IPS-NIHi7 (cell line): ENCODE measurements around the gene MSN.
"Not testable (repeated sequence)": the region's sequence is repeated elsewhere in the genome, so short reads cannot be mapped to it uniquely, and the experiment has no call there.

Source experiments
- DNase-seq: peaks from one replicate; pipeline ENCODE4 v3.0.0; 2012; ENCODE audit warnings: mixed read lengths; ENCODE audit errors: extremely low spot score

Gene MSN

DNA sequence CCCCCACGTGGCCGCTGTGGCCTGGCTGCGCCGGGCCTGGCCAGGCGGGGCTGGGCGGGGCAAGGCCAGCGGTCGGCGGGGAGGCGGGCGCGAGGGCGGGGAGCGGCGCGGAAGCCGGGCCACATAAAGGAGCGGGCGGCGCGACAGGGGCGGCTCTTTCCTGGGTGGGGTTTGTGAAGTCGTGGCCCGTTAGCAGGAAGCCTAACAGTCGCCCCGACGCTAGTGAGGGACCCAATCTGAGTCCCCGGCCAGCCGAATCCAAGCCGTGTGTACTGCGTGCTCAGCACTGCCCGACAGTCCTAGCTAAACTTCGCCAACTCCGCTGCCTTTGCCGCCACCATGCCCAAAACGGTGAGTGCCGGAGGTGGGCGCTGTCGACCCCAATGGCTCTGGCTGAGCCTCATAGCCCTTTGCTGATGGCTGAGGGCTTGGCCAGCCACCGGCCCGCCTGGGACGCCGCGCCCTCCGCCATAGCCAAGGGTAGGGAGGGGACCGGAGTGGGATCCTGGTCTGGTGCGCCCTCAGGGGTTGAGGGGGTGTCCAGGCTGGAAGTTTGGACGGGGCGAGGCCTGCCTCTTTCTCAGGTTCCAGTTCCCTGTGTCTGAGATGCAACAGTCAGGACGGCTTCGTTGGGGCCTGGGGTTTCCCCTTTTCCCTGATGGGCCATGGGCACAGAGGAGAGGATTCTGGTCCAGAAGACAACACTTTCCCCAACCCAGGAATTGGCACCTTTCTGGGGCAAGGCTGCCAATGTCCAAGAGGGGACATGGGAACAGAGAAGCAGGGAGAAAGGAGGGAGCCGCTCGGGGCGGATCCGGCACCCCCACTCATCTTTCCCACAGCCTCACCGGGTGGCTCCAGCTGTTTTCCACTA is at the start of gene MSN:
TSS of gene MSN (plus strand) at position 152 of the 874 bp plus-strand sequence. CDS start at position 340, 188 bp downstream.
- peak; percentile 65 for DNase-seq

DNA sequence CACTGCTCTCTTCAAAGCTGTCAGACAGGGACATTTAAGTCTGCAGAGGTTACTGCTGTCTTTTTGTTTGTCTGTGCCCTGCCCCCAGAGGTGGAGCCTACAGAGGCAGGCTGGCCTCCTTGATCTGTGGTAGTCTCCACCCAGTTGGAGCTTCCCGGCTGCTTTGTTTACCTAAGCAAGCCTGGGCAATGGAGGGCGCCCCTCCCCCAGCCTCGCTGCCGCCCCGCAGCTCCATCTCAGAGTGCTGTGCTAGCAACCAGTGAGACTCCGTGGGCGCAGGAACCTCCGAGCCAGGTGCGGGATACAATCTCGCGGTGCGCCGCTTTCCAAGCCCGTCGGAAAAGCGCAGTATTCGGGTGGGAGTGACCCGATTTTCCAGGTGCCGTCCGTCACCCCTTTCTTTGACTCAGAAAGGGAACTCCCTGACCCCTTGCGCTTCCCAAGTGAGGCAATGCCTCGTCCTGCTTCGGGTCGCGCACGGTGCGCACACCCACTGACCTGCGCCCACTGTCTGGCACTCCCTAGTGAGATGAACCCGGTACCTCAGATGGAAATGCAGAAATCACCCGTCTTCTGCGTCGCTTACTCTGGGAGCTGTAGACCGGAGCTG is 47.3 kb upstream of the MSN start:
- not testable (repeated sequence) for DNase-seq

- no peak for DNase-seq
Observed at GRCh38 chrX:65630771-65631170, 36.7 kb upstream of the MSN start.

GRCh38 chrX:65633826-65634225 is 33.6 kb upstream of the MSN start:
- DNase-seq: no peak

GRCh38 chrX:65634732-65635131 is 32.7 kb upstream of the MSN start:
- no peak for DNase-seq

DNA sequence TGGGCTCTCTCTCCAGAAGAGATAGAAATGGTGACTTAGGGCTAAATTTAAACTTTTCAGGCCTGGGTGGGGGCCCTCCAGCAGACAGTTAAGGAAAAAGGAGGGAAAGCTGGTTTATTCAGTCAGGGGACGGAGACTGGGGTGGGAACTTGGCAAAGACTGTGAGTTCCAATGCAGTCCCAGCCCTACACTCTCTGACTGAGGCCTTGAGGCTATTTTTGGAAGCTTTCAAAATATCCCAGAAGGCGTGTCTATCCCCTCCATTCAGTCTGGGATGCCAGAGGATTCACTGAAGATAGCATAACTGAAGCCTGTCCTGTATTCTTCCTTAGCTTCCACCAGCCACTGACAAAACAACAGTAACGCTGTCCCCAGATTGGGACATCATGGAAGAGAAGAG is 32.1 kb upstream of the MSN start:
- no peak for DNase-seq

DNA sequence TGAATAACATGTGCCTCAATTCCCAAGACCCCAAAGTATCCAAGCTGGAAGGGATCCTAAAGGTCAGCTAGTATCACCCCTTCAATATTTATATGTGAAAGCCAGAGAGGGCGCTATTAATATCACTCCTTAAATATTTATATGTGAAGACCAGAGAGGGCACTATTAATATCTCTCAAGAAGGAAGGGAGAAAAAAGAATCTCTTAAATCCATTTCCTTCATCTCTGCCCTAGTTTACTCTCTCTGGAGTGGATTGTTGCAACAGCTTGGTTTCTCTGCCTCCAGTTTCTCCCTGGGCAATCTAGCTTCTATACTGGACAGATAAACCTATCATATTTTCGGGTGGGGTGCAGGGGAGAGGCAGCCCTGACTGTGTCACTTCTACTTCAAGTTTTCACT is 31.6 kb upstream of the MSN start:
- no peak for DNase-seq

DNA sequence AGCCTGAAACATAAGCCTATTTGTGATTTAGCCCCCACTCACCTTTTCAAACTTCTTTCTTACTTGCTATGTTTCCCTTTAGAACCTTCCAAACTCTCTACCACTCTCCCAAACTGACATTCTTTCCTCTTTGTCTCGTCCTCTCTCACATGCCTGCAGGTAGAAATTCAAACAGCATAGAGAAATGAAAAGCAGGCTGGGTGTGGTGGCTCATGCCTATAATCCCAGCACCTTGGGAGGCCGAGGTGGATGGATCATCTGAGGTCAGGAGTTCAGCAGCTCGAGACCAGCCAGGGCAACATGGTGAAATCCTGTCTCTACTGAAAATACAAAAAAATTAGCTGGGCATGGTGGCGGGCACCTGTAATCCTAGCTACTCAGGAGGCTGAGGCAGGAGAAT is 31.2 kb upstream of the MSN start:
- DNase-seq: not testable (repeated sequence)

- DNase-seq: no peak
Observed at GRCh38 chrX:65637335-65637734, 30.1 kb upstream of the MSN start.

DNA sequence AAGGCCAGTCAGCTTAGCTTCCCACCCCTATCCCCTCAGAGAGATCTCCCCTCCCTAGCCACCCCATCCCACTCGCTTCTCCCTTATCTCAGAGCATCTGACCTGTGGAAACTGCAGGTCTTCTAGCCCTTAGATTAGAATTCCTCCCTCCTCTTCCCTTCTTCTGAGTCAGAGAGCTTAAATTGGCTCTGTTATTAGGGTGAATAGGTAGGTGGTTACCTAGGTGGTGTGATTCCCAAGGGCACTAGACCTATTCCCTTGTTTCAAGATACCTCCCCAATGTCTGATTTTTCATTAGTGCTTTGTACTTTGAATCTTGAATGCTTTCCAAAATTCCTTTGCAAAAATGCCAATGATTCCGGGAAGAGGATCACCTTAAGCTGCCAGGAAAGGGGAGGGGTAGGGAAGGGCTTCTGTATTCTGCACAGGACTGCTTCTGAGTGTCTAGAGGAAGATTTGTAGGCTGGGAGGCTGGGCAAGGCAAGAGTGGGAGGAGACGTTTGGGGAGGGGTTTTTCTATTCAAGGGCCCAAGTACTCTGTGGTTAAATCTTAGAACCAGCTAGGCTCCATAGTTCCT is 24.5 kb upstream of the MSN start:
- DNase-seq: no peak

DNA sequence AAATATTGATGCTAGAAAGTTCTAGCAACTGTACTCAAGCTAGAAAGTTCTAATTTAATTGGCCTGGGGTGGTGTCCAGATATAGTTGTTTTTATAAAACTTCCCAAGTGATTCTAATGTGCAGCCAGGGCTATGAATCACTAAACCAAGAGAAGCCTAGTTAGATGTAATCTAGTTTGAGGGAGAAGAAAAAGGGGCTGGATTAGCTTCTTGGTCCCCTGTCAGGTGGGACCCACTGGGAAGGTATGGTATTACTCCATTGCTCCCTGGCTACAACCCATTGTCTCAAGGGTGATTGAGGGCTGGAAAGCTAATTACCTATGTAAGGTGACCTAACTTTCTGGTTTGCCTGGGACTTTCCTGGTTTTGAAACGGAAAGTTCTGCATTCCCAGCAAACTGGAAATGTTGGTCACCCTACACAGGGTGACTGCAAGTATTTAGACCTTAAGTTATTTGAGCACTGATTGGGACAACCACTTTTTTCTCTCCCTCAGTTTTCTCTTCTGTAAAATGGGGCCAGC is 23.9 kb upstream of the MSN start:
- DNase-seq: no peak

DNA sequence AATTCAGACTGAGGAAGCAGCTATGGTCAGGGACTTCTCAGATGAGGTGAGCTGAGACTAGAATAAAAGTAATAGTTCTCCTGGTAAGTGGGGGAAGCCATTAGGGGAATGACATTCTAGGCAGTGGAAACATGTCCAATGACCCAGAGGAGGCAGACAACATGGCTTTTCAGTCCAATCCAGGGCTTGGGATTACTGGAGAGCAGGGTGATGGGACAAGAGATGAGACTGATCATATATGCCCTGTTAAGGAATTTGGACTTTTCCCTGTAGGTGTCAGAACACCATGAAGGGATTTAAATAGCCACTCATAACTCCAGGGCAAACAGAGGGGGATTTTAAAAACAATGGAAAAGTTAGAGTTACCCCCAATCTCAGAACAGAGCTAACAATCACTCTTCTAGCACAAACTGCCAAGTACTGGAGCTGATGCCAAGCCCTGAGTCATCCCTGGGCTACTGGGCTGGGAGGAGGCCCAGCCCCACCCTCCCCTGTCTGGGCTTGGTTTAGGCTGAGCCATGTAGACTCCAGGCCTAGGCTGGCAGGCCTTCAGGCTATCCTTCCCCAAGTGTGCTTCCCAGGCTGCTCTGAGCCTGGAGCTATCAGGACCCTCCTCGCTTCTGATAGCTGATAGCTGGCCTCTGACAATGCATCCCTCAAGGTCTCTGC is 22.7 kb upstream of the MSN start:
- no peak for DNase-seq

DNA sequence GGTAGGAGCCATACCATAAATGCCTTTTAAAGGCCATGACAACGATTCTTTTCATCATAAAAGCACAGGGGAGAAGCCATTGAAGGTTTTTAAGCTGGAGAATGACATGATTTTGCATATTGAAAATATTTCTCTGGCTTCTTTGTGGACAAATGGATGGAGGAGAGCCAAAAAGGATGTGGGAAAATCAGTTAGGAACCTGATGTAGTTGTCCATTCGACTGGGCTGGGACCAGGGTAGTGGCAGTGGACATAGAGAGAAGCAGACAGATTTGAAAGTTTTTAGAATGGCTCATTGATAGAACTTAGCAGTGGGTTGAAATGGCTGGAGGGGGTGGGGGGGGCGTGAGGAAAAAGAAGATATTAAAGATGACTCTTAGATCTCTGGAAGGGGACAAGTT is 19.7 kb upstream of the MSN start:
- DNase-seq: no peak

DNA sequence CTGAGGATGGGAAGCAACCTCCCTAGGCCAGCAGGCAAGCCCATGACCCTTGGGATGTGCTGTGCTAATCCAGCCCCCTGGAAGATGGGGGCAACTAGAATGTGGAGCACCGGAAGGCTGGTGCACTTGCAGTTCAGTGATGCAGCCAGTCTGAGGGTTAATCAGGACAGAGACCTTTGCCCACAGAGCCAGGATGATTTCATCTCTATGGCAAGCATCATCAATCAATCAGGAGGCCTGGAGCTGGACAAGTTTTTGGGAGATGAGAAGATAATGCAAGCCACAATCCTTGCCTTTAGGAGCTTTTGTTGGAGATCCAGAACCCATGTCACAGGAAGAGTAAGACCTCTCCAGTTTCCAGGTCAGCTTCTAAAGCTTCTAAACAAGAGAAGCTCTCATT is 15.4 kb upstream of the MSN start:
- DNase-seq: no peak

- not testable (repeated sequence) for DNase-seq
Observed at GRCh38 chrX:65657009-65657441, 10.4 kb upstream of the MSN start.

DNA sequence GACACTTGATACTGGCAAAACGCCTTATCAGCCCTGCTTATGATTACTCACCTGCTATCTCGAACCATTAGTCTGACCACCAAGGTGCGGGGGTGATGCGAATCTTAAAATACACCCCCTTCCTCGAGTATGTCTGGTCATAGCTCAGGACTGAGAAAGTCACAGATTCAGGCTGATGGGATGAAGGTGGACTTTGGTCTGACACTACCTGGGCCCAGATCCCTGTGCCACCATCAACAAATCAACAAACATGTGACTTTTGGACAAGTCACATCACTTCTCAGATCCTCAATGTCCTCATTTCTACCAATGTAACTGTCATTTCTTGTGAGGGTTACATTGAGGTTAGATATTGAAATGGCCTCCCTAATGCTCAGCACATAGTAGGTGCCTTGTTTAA is 9.8 kb upstream of the MSN start:
- DNase-seq: no peak

- DNase-seq: no peak
Observed at GRCh38 chrX:65658229-65658628, 9.2 kb upstream of the MSN start.

DNA sequence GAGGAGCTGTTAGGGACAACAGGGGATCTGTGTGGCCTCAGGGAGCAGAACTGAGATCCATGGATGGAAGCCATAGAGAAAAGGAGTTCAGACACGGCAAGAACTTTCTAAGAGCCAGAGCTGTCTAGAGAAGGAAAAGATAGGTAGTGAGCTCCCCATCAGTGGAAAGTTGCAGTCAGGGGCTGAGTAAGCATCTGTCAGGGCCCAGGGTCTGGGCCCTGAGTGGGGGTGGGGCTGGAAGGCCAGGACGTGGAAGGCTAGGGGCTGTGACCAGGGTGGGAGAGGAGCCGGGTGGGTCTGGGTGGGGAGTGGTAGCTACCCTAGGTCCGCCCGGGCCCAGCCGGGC is 324 bp upstream of the MSN start:
- DNase-seq: no peak

- DNase-seq: peak; percentile 28
Observed at GRCh38 chrX:65668377-65669310, 1.2 kb downstream of the MSN start.

- no peak for DNase-seq
Observed at GRCh38 chrX:65671286-65671685, 3.8 kb downstream of the MSN start.

DNA sequence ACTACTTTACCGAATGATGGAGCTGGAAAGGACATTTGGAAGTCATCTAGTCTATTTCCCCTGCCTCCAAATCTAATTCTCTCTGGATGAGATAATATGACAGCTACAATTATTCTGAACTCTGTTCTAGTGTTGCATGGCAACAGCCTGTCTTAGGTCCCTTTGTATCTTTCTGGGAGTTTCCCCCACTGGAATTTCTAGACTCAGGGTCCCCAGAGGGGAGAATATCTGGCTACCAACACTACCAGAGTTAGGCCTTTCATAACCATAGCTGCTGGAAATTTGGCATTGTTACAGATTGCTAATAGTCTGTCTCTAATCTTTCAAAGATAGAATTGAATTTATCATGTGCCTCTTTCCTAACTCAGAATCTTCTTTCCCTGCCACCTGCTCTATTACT is 4.5 kb downstream of the MSN start:
- DNase-seq: no peak
